PC-3 (cell line): ENCODE data around the gene ZNF783. TPM values are rescaled to one million over a fixed set of nuclear protein-coding genes. Genes with fewer than 3 reads are reported as not detected.
A peak's percentile ranks its signal among the peaks of the same experiment; 100 is the strongest.

ENCODE experiments used
- ATAC-seq: fragments of 200-7000 bp; cut with Tn5 transposase; 2 replicates; pipeline ENCODE4 v1.9.1; 2020; ENCODE audit warnings: mild to moderate bottlenecking, moderate library complexity
- BruUV-seq: library from RNA; stranded (reverse); fragments of 400-500 nt; replicated peaks from 2 replicates; lab custom pipeline; 2021; lab: Mats Ljungman, UMichigan
- CTCF ChIA-PET: fragments of 300-600 bp; sonication (Branson Sonifier 250); formaldehyde crosslinking; loops from one replicate; lab custom pipeline; 2022; ENCODE audit warnings: antibody characterized with exemption; lab: Charles Lee
- POLR2A ChIA-PET: fragments of 300-600 bp; sonication (Branson Sonifier 250); formaldehyde crosslinking; loops from one replicate; lab custom pipeline; 2022; ENCODE audit warnings: antibody characterized with exemption; ENCODE audit not compliant: unreplicated experiment; lab: Charles Lee
- DNase-seq: peaks from one replicate; pipeline ENCODE4 v3.0.0-alpha.2; 2015
- H2AFZ ChIP-seq: fragments of 300-600 bp; sonication (generic); 2 replicates; pipeline ENCODE4 v1.6.0; 2016; ENCODE audit warnings: antibody characterized with exemption, low read length
- H3F3A ChIP-seq: fragments of 300-600 bp; sonication (generic); one replicate; pipeline ENCODE4 v1.6.0; 2017; ENCODE audit warnings: antibody characterized with exemption, low read length, control low read depth, mild to moderate bottlenecking; ENCODE audit not compliant: unreplicated experiment
- H3K27ac ChIP-seq: fragments of 300-600 bp; sonication (generic); 2 replicates; pipeline ENCODE4 v1.5.1; 2016; ENCODE audit warnings: mild to moderate bottlenecking, low read length
- H3K27me3 ChIP-seq: fragments of 300-600 bp; sonication (generic); 2 replicates; pipeline ENCODE4 v1.6.1; 2016; ENCODE audit warnings: low read length, mixed read lengths
- H3K36me3 ChIP-seq: fragments of 300-600 bp; sonication (generic); 2 replicates; pipeline ENCODE4 v1.6.1; 2016; ENCODE audit warnings: low read depth, mixed run types, low read length, mixed read lengths
- H3K4me1 ChIP-seq: fragments of 300-600 bp; sonication (generic); 2 replicates; pipeline ENCODE4 v1.5.1; 2016; ENCODE audit warnings: low read length; ENCODE audit not compliant: insufficient read depth
- H3K4me2 ChIP-seq: fragments of 300-600 bp; sonication (generic); 2 replicates; pipeline ENCODE4 v1.6.0; 2016; ENCODE audit warnings: low read length
- H3K4me3 ChIP-seq: fragments of 300-600 bp; sonication (generic); 2 replicates; pipeline ENCODE4 v1.5.1; 2016; ENCODE audit warnings: mild to moderate bottlenecking, low read length, mixed read lengths
- H3K79me2 ChIP-seq: fragments of 300-600 bp; sonication (generic); 2 replicates; pipeline ENCODE4 v1.6.1; 2017; ENCODE audit warnings: low read length, mixed read lengths
- H3K9ac ChIP-seq: fragments of 300-600 bp; sonication (generic); 2 replicates; pipeline ENCODE4 v1.6.0; 2016; ENCODE audit warnings: mild to moderate bottlenecking, low read length
- H3K9me2 ChIP-seq: fragments of 300-600 bp; sonication (generic); replicated peaks from 2 replicates; pipeline ENCODE4 v1.6.1; 2016; ENCODE audit warnings: mixed run types, low read length, mixed read lengths
- H3K9me3 ChIP-seq: fragments of 300-600 bp; sonication (generic); 2 replicates; pipeline ENCODE4 v1.6.1; 2016; ENCODE audit warnings: low read length, mixed read lengths
- H4K20me1 ChIP-seq: fragments of 300-600 bp; sonication (generic); 2 replicates; pipeline ENCODE4 v1.6.1; 2016; ENCODE audit warnings: low read length, mixed read lengths
- CTCF ChIP-seq: fragments of 300-600 bp; sonication (generic); conservative IDR thresholded peaks from 2 replicates; pipeline ENCODE4 v1.5.1; 2017; ENCODE audit warnings: antibody characterized with exemption, low read depth, mild to moderate bottlenecking, low read length
- EZH2 ChIP-seq: fragments of 300-600 bp; sonication (generic); IDR thresholded peaks from one replicate; pipeline ENCODE4 v1.6.1; 2017; ENCODE audit warnings: antibody characterized with exemption, mild to moderate bottlenecking, low read length; ENCODE audit not compliant: unreplicated experiment
- EZH2phosphoT487 ChIP-seq: fragments of 300-600 bp; sonication (generic); IDR thresholded peaks from 2 replicates; pipeline ENCODE4 v1.6.1; 2018; ENCODE audit warnings: mild to moderate bottlenecking, antibody characterized with exemption, low read length, borderline replicate concordance
- intact Hi-C: fragments of 100-400 bp; cut with micrococcal nuclease; formaldehyde crosslinking; loops from 2 replicates; pipeline ENCODE4 v1.9.0; 2023
- total RNA-seq: library from RNA; depleted of rRNA; stranded (reverse); fragments of >200 nt; gene quantifications from 2 replicates; pipeline ENCODE4 v1.2.3, GENCODE V29; 2014

The ZNF783 gene
- total RNA-seq, 1 experiment from 2014 or later, result 6.9 TPM

DNA sequence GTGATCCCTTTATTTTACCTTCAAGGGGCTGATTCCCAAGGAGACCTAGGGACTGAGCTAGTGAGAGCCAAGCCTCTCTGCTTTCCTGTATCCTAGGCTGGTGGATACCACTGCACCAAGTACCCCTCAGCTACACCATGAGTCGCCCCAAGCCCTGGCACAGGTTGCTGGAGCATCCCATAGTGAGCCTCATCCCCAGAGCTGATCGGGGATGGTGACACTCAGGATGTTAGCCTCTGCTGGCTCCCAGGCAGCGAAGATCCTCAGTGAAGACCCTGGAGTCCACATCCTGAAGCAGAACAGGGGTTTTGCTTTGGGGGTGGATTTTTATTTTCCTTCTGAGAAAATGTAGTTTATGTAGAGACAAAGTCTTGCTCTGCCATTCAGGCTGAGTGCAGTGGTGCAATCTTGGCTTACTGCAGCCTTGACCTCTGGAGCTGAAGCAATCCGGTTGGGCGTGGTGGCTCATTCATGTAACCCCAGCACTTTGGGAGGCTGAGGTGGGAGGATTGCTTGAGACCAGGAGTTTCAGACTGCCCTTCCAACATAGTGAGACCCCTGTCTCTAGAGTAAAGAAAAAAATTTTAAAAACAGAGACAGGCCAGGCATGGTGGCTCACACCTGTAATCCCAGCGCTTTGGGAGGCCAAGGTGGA lies 35.0 kb upstream of the ZNF783 start:
- Histone ChIP-seq H2AFZ (no peak overlapping the region), H3K27me3 (no peaks in the 10 kb centered on the region), H3K9ac (no peak overlapping the region), H3K9me3 (no peaks in the 10 kb centered on the region), H3K4me1 (no peaks in the 10 kb centered on the region), H3K4me2 (no peak overlapping the region), H3F3A (no peaks in the 10 kb centered on the region), H3K36me3 (peaks cover 9% of the 10 kb centered on the region; the same call in 1 of the 2 replicates), H3K27ac (no peak overlapping the region), H3K79me2 (no peaks in the 10 kb centered on the region), H4K20me1 (no peaks in the 10 kb centered on the region), H3K4me3 (no peak overlapping the region), H3K9me2 (no peaks in the 10 kb centered on the region)
- no TSS peak for BruUV-seq
- intact Hi-C loops, result no loop called here
- no peak for DNase-seq
- TF ChIP-seq EZH2 (no peak), EZH2phosphoT487 (no peak), CTCF (no peak)
- ATAC-seq, result no peak
- POLR2A ChIA-PET, result no interaction called here
- CTCF ChIA-PET, result no interaction called here

- peaks cover 8% of the 10 kb centered on the region for H3F3A ChIP-seq
- no peak overlapping the region for H3K9ac ChIP-seq
- H3K9me2 ChIP-seq, result no peaks in the 10 kb centered on the region
- intact Hi-C loops, result no loop called here
- H3K27ac ChIP-seq, result no peak overlapping the region
- POLR2A ChIA-PET, result no interaction called here
- DNase-seq (no peak), ATAC-seq (no peak; the same call in 1 of the 2 replicates)
- H4K20me1 ChIP-seq, result no peaks in the 10 kb centered on the region
- H3K4me2 ChIP-seq, result no peak overlapping the region
- CTCF ChIA-PET, result interaction anchor here (0.6 kb wide), 1 partner anchor 34 kb away, joined by 3 read pairs; no protein-coding TSS in a partner anchor
- H3K27me3 ChIP-seq, result no peaks in the 10 kb centered on the region
- H3K4me3 ChIP-seq, result no peak overlapping the region
- BruUV-seq, result TSS peak; percentile 30
- no peaks in the 10 kb centered on the region for H3K79me2 ChIP-seq
- no peak overlapping the region for H2AFZ ChIP-seq
- no peaks in the 10 kb centered on the region for H3K9me3 ChIP-seq
- TF ChIP-seq CTCF, result no peak
- TF ChIP-seq EZH2, result no peak
- TF ChIP-seq EZH2phosphoT487, result no peak
- H3K36me3 ChIP-seq, result peaks cover 9% of the 10 kb centered on the region; the same call in 1 of the 2 replicates
- peaks cover 18% of the 10 kb centered on the region for H3K4me1 ChIP-seq
Observed at GRCh38 chr7:149228831-149229471, 33.0 kb upstream of the ZNF783 start.

DNA sequence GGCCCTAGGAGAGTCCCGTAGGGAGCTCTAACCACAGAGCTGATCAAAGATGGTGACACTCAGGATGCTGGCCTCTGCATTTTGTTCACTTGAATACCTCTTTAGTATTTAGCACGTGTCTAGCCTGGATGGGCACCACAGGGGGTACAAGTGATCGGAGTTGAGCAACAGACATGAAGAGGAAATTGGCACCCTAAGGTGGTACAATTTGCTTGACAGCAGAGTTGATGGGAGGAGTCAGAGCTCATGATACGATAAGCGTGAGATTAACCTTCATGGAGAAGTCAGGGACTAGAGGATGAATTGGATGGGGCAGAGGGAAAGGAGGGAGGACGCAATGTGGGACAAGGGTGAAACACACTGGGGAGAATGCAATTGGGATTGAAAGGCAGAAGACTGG lies 32.5 kb upstream of the ZNF783 start:
- no peaks in the 10 kb centered on the region for H3K79me2 ChIP-seq
- peaks cover 8% of the 10 kb centered on the region for H3F3A ChIP-seq
- H4K20me1 ChIP-seq, result no peaks in the 10 kb centered on the region
- no peak overlapping the region for H3K9ac ChIP-seq
- intact Hi-C loops, result no loop called here
- ChIA-PET CTCF (no interaction called here), POLR2A (no interaction called here)
- TF ChIP-seq EZH2 (no peak), EZH2phosphoT487 (no peak), CTCF (no peak)
- H3K9me3 ChIP-seq, result no peaks in the 10 kb centered on the region
- H3K4me1 ChIP-seq, result peaks cover 24% of the 10 kb centered on the region
- H3K9me2 ChIP-seq, result no peaks in the 10 kb centered on the region
- BruUV-seq, result no TSS peak
- no peak overlapping the region for H3K4me3 ChIP-seq
- no peaks in the 10 kb centered on the region for H3K27me3 ChIP-seq
- DNase-seq (no peak), ATAC-seq (no peak)
- no peak overlapping the region for H3K4me2 ChIP-seq
- H3K36me3 ChIP-seq, result peaks cover 8% of the 10 kb centered on the region; the same call in 1 of the 2 replicates
- no peak overlapping the region for H2AFZ ChIP-seq
- no peak overlapping the region for H3K27ac ChIP-seq
